ENCODE measurements around the gene TMEM132E.

- TF ChIP-seq CTCF (IDR thresholded peaks at IDR 0.05; ENCODE audit: low read depth, low read length) (no peak), EZH2phosphoT487 (IDR thresholded peaks at IDR 0.05; ENCODE audit: low read depth) (no peak)
Measured at GRCh38 chr17:34651402-34651811, 72.0 kb downstream of the TMEM132E start.

All from OCI-LY3 (cell line).